ENCODE data around the gene EMILIN2.

- TF ChIP-seq CTCF (optimal IDR thresholded peaks at IDR 0.05 in 1 of 3, IDR thresholded peaks at IDR 0.05 in 1 of 3, conservative IDR thresholded peaks at IDR 0.05 in 1 of 3; ENCODE audit: extremely low read depth in 1 of 3, insufficient read depth in 2 of 3, low read length in 3 of 3) (no peak), EZH2 (IDR thresholded peaks at IDR 0.05; ENCODE audit: low read length) (no peak)
These were observed 114.3 kb downstream of the EMILIN2 start for GRCh38 chr18:2960983-2961696.

Measured in keratinocyte (primary cell).